Measurements from ENCODE around the gene SPG21.

The SPG21 gene

DNA sequence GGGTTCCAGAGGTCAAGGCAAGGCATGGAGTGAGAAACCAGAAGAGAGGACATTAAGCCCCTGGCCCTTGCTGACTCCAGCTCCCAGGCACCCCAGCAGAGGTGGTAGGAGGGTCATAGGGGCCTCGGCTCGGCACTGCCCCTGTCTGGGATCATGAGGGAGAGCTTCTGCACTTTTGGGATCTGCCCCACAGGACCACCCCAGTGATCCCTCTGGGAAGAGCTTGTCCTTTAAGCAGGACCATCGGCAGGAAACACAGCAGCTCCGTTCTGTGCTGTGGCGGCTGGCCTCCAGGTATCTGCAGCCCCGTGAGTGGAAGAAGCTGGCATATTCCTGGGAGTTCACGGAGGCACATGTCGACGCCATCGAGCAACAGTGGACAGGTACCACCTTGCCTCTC lies 42.5 kb downstream of the SPG21 start:
- Histone ChIP-seq H3K9ac (ENCODE audit: low read length in 5 of 5) (no peak overlapping the region), H3K4me3 (ENCODE audit: low read depth in 1 of 5, low read length in 5 of 5) (no peak overlapping the region), H3K9me3 (ENCODE audit: control insufficient read depth in 5 of 5, low read length in 5 of 5) (no peaks in the 10 kb centered on the region), H3K36me3 (ENCODE audit: control insufficient read depth in 5 of 5, insufficient read depth in 5 of 5, low read length in 5 of 5) (peaks cover 0 to 11% (median 5%) of the 10 kb centered on the region in 5 donors), H3K4me1 (ENCODE audit: control insufficient read depth in 5 of 5, insufficient read depth in 5 of 5, low read length in 5 of 5) (peaks cover 0 to 19% (median 11%) of the 10 kb centered on the region in 5 donors), H3K27ac (ENCODE audit: low read depth, low read length) (no peak overlapping the region), H3K27me3 (ENCODE audit: control insufficient read depth in 5 of 5, insufficient read depth in 4 of 5, low read length in 5 of 5) (no peaks in the 10 kb centered on the region)

DNA sequence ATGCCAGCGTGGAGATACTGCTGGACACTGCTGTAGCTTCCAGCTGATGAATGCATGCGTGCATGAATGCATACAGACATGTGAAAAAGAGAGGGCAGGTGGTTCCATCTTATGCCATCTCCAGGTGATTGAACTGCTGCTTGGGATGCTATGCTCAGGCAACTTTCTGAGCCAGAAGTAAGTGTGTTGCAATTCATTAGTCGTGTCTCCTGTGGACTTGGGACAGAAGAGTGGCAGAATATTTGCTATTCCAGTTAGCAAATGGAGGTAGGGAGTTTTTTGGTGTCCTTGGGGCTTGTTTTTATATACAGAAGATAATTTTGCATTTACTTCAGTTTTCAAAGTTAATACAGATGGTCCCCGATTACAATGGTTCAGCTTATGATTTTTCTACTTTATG lies 44.8 kb downstream of the SPG21 start:
- Histone ChIP-seq H3K9ac (ENCODE audit: low read length in 5 of 5) (no peak overlapping the region), H3K4me3 (ENCODE audit: low read depth in 1 of 5, low read length in 5 of 5) (no peak overlapping the region), H3K4me1 (ENCODE audit: control insufficient read depth in 5 of 5, insufficient read depth in 5 of 5, low read length in 5 of 5) (peaks cover 0 to 24% (median 13%) of the 10 kb centered on the region in 5 donors), H3K36me3 (ENCODE audit: control insufficient read depth in 5 of 5, insufficient read depth in 5 of 5, low read length in 5 of 5) (peaks cover 0 to 11% (median 5%) of the 10 kb centered on the region in 5 donors), H3K27ac (ENCODE audit: low read depth, low read length) (no peak overlapping the region), H3K9me3 (ENCODE audit: control insufficient read depth in 5 of 5, low read length in 5 of 5) (no peaks in the 10 kb centered on the region), H3K27me3 (ENCODE audit: control insufficient read depth in 5 of 5, insufficient read depth in 4 of 5, low read length in 5 of 5) (no peaks in the 10 kb centered on the region)

DNA sequence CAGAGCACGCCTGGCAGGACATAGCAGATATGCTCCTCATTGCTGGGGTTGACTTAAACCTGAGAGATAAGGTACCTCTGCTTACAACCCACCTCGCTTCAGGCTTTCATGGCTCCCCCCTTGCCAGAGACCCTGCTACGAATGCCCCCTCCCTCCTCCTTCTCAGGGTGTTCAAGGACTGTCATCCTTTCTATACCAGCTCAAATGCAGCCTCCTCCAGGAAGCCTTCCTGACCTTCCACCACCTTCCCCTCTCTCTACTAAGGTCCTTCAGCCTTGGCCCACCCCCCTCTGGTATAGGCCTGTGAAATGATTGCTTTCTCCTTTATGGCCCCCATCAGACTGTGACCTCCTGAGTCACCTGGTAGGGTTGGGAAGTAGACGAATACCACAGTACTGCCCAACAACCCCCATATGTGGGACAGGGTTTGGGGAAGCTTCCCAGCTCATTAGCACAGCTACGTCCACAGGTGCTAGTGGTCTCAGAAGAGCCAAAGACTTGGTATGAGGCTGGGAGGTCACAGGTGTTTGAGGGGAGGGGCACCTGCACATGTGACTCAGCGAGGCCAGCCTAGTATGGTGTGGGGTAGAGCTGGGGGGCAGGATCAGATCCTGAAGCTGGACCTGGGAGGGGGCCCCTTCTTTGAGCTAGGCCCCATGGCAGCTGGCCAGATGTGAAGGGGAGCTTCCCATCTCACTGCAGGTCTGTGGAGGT lies 46.0 kb downstream of the SPG21 start:
- Histone ChIP-seq H3K9ac (ENCODE audit: low read length in 5 of 5) (no peak overlapping the region), H3K4me3 (ENCODE audit: low read depth in 1 of 5, low read length in 5 of 5) (no peak overlapping the region), H3K36me3 (ENCODE audit: control insufficient read depth in 5 of 5, insufficient read depth in 5 of 5, low read length in 5 of 5) (peaks cover 0 to 11% (median 5%) of the 10 kb centered on the region in 5 donors), H3K9me3 (ENCODE audit: control insufficient read depth in 5 of 5, low read length in 5 of 5) (no peaks in the 10 kb centered on the region), H3K4me1 (ENCODE audit: control insufficient read depth in 5 of 5, insufficient read depth in 5 of 5, low read length in 5 of 5) (peaks cover 0 to 18% (median 13%) of the 10 kb centered on the region in 5 donors), H3K27ac (ENCODE audit: low read depth, low read length) (peak overlapping the region; percentile 46), H3K27me3 (ENCODE audit: control insufficient read depth in 5 of 5, insufficient read depth in 4 of 5, low read length in 5 of 5) (no peaks in the 10 kb centered on the region)

DNA sequence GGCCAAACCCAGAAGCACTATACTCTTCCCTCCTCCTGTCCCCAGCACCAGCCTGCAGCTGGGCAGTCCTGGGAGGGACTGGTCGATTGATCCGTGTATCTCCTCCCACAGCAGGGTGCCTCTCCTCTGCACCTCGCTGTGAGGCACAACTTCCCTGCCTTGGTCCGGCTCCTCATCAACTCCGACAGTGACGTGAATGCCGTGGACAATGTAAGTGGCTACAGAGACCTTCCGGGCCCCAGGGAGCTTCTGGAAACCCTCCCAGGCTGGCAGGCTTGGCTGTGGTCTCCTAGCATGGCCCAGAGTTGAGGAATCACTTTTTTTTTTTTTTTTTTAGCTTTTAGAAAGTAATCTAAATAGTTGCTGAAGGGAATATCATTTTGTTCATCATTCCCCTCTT lies 47.4 kb downstream of the SPG21 start:
- Histone ChIP-seq H3K9me3 (ENCODE audit: control insufficient read depth in 5 of 5, low read length in 5 of 5) (no peaks in the 10 kb centered on the region), H3K4me3 (ENCODE audit: low read depth in 1 of 5, low read length in 5 of 5) (peak overlapping the region in 2 of 5 donors; percentile 6 to 10), H3K36me3 (ENCODE audit: control insufficient read depth in 5 of 5, insufficient read depth in 5 of 5, low read length in 5 of 5) (peaks cover 0 to 8% (median 2%) of the 10 kb centered on the region in 5 donors), H3K27ac (ENCODE audit: low read depth, low read length) (peak overlapping the region; percentile 46), H3K27me3 (ENCODE audit: control insufficient read depth in 5 of 5, insufficient read depth in 4 of 5, low read length in 5 of 5) (no peaks in the 10 kb centered on the region), H3K4me1 (ENCODE audit: control insufficient read depth in 5 of 5, insufficient read depth in 5 of 5, low read length in 5 of 5) (peaks cover 0 to 18% (median 13%) of the 10 kb centered on the region in 5 donors), H3K9ac (ENCODE audit: low read length in 5 of 5) (peak overlapping the region in 1 of 5 donors; percentile 11)

DNA sequence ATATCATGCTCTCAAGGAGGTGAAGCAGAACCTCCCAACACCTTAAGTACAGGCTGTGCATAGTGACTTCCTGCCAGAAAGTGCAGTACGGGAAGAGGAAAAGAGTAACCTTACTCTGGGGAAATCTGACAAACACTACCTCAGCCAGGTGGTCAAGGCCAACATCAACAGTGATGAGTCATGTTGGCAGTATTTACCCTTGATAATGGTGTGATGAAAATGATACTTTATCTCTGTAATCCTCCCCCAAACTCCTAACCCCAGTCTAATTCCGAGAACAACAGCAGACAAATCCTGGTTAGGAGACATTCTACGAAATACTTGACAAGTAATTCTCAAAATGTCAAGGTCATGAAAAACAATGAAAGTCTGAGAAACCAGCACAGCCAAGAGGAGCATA lies 51.5 kb downstream of the SPG21 start:
- Histone ChIP-seq H3K9ac (ENCODE audit: low read length in 5 of 5) (no peak overlapping the region), H3K27ac (ENCODE audit: low read depth, low read length) (no peak overlapping the region), H3K4me3 (ENCODE audit: low read depth in 1 of 5, low read length in 5 of 5) (no peak overlapping the region), H3K4me1 (ENCODE audit: control insufficient read depth in 5 of 5, insufficient read depth in 5 of 5, low read length in 5 of 5) (peaks cover 0 to 17% (median 8%) of the 10 kb centered on the region in 5 donors), H3K27me3 (ENCODE audit: control insufficient read depth in 5 of 5, insufficient read depth in 4 of 5, low read length in 5 of 5) (no peaks in the 10 kb centered on the region), H3K36me3 (ENCODE audit: control insufficient read depth in 5 of 5, insufficient read depth in 5 of 5, low read length in 5 of 5) (peaks cover 0 to 8% (median 4%) of the 10 kb centered on the region in 5 donors), H3K9me3 (ENCODE audit: control insufficient read depth in 5 of 5, low read length in 5 of 5) (no peaks in the 10 kb centered on the region)

DNA sequence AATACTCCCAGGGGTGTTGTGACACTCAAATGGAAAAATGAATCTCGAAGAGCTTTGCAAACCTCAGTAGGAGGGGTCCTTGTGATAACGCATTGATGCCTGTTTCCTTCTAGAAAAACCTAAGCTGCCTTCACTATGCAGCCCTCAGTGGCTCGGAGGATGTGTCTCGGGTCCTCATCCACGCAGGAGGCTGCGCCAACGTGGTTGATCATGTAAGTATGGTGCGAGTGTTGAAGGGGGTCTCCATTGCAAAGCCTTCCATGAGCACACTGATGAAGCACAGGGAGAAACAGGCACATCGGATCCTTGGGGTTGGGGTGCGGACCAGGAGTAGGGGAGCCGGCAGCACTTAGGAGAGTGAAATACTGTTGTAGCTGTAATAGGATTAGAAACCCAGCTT lies 55.7 kb downstream of the SPG21 start:
- Histone ChIP-seq H3K36me3 (ENCODE audit: control insufficient read depth in 5 of 5, insufficient read depth in 5 of 5, low read length in 5 of 5) (peaks cover 0 to 24% (median 9%) of the 10 kb centered on the region in 5 donors), H3K4me3 (ENCODE audit: low read depth in 1 of 5, low read length in 5 of 5) (no peak overlapping the region), H3K4me1 (ENCODE audit: control insufficient read depth in 5 of 5, insufficient read depth in 5 of 5, low read length in 5 of 5) (peaks cover 0 to 2% (median 0%) of the 10 kb centered on the region in 5 donors), H3K9ac (ENCODE audit: low read length in 5 of 5) (no peak overlapping the region), H3K27ac (ENCODE audit: low read depth, low read length) (no peak overlapping the region), H3K9me3 (ENCODE audit: control insufficient read depth in 5 of 5, low read length in 5 of 5) (no peaks in the 10 kb centered on the region), H3K27me3 (ENCODE audit: control insufficient read depth in 5 of 5, insufficient read depth in 4 of 5, low read length in 5 of 5) (no peaks in the 10 kb centered on the region)

DNA sequence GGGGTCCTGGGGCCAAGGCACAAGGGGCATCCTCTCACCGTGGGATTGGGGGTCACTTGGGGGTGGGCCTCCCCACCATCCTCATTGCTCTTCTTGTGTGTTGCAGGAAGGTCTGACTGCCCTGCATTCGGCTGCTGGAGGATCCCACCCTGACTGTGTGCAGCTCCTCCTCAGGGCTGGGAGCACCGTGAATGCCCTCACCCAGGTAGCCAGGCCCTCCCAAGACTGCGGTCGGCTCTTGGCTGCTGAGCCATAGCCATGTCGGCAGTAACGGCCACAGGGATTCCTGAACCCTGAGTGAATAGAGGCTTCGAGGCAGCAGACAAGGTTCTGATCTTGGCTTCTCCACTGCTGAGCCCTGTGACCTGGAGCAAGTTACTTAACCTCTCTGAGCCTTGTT lies 58.3 kb downstream of the SPG21 start:
- no peaks in the 10 kb centered on the region for H3K27me3 ChIP-seq (ENCODE audit: control insufficient read depth in 5 of 5, insufficient read depth in 4 of 5, low read length in 5 of 5)
- no peak overlapping the region for H3K9ac ChIP-seq (ENCODE audit: low read length in 5 of 5)
- H3K36me3 ChIP-seq (ENCODE audit: control insufficient read depth in 5 of 5, insufficient read depth in 5 of 5, low read length in 5 of 5), result peaks cover 0 to 35% (median 15%) of the 10 kb centered on the region in 5 donors
- H3K4me1 ChIP-seq (ENCODE audit: control insufficient read depth in 5 of 5, insufficient read depth in 5 of 5, low read length in 5 of 5), result no peaks in the 10 kb centered on the region
- H3K9me3 ChIP-seq (ENCODE audit: control insufficient read depth in 5 of 5, low read length in 5 of 5), result no peaks in the 10 kb centered on the region
- no peak overlapping the region for H3K4me3 ChIP-seq (ENCODE audit: low read depth in 1 of 5, low read length in 5 of 5)
- no peak overlapping the region for H3K27ac ChIP-seq (ENCODE audit: low read depth, low read length)

DNA sequence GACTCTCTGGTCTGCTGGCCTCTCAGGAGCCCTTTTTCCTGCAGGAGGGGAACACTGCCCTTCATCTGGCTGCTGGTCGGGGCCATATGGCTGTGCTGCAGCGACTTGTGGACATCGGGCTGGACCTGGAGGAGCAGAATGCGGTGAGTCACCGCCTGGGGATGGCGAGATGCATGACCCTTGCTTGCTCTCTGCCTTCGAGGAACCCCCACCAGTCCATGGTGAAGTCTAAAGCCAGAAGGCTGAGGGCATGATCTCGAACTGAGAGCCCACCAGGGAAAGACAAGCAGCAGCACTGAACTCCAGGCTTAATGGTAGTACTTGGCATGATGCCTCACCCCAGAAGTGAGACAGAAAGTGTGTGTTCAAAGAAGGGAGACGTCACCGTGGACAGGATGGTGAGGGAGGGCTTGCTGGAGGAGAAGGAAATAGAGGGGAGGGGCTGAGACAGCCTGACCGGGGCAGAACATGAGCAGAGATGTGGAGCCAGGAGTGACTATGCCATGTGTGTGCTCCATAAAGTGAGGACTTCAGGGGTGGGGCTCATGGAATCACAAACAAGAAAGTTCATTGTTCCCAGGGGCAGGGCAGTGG lies 58.8 kb downstream of the SPG21 start:
- Histone ChIP-seq H3K4me3 (ENCODE audit: low read depth in 1 of 5, low read length in 5 of 5) (no peak overlapping the region), H3K9me3 (ENCODE audit: control insufficient read depth in 5 of 5, low read length in 5 of 5) (no peaks in the 10 kb centered on the region), H3K36me3 (ENCODE audit: control insufficient read depth in 5 of 5, insufficient read depth in 5 of 5, low read length in 5 of 5) (peaks cover 0 to 37% (median 15%) of the 10 kb centered on the region in 5 donors), H3K27me3 (ENCODE audit: control insufficient read depth in 5 of 5, insufficient read depth in 4 of 5, low read length in 5 of 5) (no peaks in the 10 kb centered on the region), H3K9ac (ENCODE audit: low read length in 5 of 5) (no peak overlapping the region), H3K27ac (ENCODE audit: low read depth, low read length) (no peak overlapping the region), H3K4me1 (ENCODE audit: control insufficient read depth in 5 of 5, insufficient read depth in 5 of 5, low read length in 5 of 5) (no peaks in the 10 kb centered on the region)

DNA sequence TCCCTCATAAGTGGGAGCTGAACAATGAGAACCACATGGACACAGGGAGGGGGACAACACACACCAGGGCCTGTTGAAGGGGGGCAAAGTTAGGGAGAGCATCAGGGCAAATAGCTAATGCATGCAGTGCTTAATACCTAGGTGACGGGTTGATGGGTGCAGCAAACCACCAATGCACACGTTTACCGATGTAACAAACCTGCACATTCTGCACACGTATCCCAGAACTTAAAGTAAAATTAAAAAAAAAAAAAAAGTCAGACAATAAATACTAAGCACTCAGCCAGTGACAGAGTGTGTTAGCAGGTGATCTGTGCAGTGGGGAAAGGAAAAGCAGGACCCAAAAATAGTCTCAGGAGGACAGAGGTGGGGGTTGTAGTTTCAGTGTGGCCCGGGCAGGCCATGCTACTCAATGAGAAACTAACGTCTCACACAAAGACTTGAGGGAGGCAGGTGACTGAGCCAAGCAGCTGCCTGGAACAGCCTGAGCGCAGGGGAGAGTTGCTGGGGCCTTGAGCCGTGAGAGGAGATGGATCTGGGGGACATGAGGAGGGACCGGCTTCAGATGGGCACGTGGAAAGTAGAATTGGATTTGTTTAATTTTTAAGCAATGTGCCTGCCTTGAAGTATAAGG lies 59.6 kb downstream of the SPG21 start:
- H3K4me3 ChIP-seq (ENCODE audit: low read depth in 1 of 5, low read length in 5 of 5), result no peak overlapping the region
- no peaks in the 10 kb centered on the region for H3K27me3 ChIP-seq (ENCODE audit: control insufficient read depth in 5 of 5, insufficient read depth in 4 of 5, low read length in 5 of 5)
- H3K9ac ChIP-seq (ENCODE audit: low read length in 5 of 5), result no peak overlapping the region
- no peaks in the 10 kb centered on the region for H3K9me3 ChIP-seq (ENCODE audit: control insufficient read depth in 5 of 5, low read length in 5 of 5)
- H3K27ac ChIP-seq (ENCODE audit: low read depth, low read length), result no peak overlapping the region
- peaks cover 0 to 42% (median 15%) of the 10 kb centered on the region in 5 donors for H3K36me3 ChIP-seq (ENCODE audit: control insufficient read depth in 5 of 5, insufficient read depth in 5 of 5, low read length in 5 of 5)
- H3K4me1 ChIP-seq (ENCODE audit: control insufficient read depth in 5 of 5, insufficient read depth in 5 of 5, low read length in 5 of 5), result no peaks in the 10 kb centered on the region

DNA sequence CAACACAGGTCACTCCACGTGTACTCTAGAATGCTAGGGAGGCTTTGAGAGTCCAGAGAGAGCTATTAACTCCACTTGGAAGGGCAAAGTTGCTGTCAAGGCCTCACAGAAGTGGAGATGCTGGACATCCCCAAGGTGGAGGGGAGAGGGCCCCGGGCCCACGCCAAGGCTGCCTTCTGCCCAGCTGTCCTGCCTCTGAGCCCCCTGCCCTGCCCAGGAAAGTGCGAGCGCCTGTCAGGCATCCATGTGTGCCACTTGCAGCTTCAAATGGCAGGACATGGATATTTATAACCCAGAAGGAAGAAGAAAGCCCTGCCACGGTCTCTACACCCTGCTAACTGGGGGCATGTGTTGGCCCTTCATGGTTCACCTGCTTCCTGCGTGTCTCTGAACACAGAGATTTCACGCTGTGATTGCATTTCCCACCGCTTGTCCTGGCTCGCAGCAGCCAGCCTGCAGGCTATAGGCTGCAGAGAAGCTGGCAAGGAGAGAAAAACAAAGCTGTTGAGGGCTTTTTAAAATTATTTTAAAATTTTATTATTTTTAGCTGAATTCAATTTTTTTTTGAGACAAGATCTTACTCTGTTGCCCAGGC lies 61.0 kb downstream of the SPG21 start:
- Histone ChIP-seq H3K36me3 (ENCODE audit: control insufficient read depth in 5 of 5, insufficient read depth in 5 of 5, low read length in 5 of 5) (peaks cover 0 to 36% (median 10%) of the 10 kb centered on the region in 5 donors), H3K27ac (ENCODE audit: low read depth, low read length) (no peak overlapping the region), H3K4me1 (ENCODE audit: control insufficient read depth in 5 of 5, insufficient read depth in 5 of 5, low read length in 5 of 5) (no peaks in the 10 kb centered on the region), H3K27me3 (ENCODE audit: control insufficient read depth in 5 of 5, insufficient read depth in 4 of 5, low read length in 5 of 5) (no peaks in the 10 kb centered on the region), H3K9me3 (ENCODE audit: control insufficient read depth in 5 of 5, low read length in 5 of 5) (no peaks in the 10 kb centered on the region), H3K4me3 (ENCODE audit: low read depth in 1 of 5, low read length in 5 of 5) (no peak overlapping the region), H3K9ac (ENCODE audit: low read length in 5 of 5) (no peak overlapping the region)

Data from subcutaneous abdominal adipose tissue (tissue), 5 donors.